ENCODE results near the gene ENGASE. TPM values are rescaled to one million over a fixed set of nuclear protein-coding genes. Genes with fewer than 3 reads are reported as not detected.

ENGASE gene
- total and polyA plus RNA-seq, 9 of the 15 experiments (the other 6 are each of a cell fraction or from before 2014, with no cell fraction given) = 0.06 to 45.5 (median 13.9) TPM

- H3K36me3 ChIP-seq (ENCODE audit: control insufficient read depth, insufficient read depth, low read length) = no peaks in the 10 kb centered on the region
- H3K27me3 ChIP-seq (ENCODE audit: control insufficient read depth in 2 of 2, insufficient read depth in 2 of 2, low read length in 2 of 2) = peaks cover 28 to 69% of the 10 kb centered on the region in 2 experiments
- peaks cover 4% of the 10 kb centered on the region for H3K9me1 ChIP-seq (ENCODE audit: control insufficient read depth, insufficient read depth, low read length)
- peaks cover 0 to 6% of the 10 kb centered on the region in 2 experiments; a peak in 2 of 5 replicates for H3K4me1 ChIP-seq (replicated peaks in 1 of 2; ENCODE audit: control insufficient read depth in 2 of 2, insufficient read depth in 2 of 2, low read length in 2 of 2)
- ChIA-PET POLR2A (no interaction called here), CTCF (ENCODE audit: low intra/inter-chr PET ratio) (no interaction called here)
- no peak for DNase-seq (ENCODE audit: extremely low read depth in 1 of 4, low spot score in 3 of 4)
- in situ Hi-C loops (cut with MboI) (no loop called here), intact Hi-C loops (cut with micrococcal nuclease) (no loop called here)
- H3K79me2 ChIP-seq (ENCODE audit: control insufficient read depth, insufficient read depth, low read length) = no peaks in the 10 kb centered on the region
- no TSS peak for BruUV-seq (replicated peaks)
- WGBS (ENCODE audit: insufficient coverage, low coverage, missing lambda C conversion rate) = 0% methylated on average over 9 of the region's 9 CpGs
- no peak overlapping the region for H3K4me3 ChIP-seq
- TF ChIP-seq TAF15 (IDR thresholded peaks at IDR 0.05; ENCODE audit: low read depth, low read length) = no peak
- TF ChIP-seq ZBTB17 (CRISPR knock-in tag; IDR thresholded peaks at IDR 0.05) = no peak
- TF ChIP-seq, protein P1, sequence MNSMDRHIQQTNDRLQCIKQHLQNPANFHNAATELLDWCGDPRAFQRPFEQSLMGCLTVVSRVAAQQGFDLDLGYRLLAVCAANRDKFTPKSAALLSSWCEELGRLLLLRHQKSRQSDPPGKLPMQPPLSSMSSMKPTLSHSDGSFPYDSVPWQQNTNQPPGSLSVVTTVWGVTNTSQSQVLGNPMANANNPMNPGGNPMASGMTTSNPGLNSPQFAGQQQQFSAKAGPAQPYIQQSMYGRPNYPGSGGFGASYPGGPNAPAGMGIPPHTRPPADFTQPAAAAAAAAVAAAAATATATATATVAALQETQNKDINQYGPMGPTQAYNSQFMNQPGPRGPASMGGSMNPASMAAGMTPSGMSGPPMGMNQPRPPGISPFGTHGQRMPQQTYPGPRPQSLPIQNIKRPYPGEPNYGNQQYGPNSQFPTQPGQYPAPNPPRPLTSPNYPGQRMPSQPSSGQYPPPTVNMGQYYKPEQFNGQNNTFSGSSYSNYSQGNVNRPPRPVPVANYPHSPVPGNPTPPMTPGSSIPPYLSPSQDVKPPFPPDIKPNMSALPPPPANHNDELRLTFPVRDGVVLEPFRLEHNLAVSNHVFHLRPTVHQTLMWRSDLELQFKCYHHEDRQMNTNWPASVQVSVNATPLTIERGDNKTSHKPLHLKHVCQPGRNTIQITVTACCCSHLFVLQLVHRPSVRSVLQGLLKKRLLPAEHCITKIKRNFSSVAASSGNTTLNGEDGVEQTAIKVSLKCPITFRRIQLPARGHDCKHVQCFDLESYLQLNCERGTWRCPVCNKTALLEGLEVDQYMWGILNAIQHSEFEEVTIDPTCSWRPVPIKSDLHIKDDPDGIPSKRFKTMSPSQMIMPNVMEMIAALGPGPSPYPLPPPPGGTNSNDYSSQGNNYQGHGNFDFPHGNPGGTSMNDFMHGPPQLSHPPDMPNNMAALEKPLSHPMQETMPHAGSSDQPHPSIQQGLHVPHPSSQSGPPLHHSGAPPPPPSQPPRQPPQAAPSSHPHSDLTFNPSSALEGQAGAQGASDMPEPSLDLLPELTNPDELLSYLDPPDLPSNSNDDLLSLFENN (IDR thresholded peaks at IDR 0.05; ENCODE audit: low read depth in 2 of 2, low read length in 2 of 2) = no peak
- no peak for TF ChIP-seq ZNF316 (IDR thresholded peaks at IDR 0.05)
- H2AFZ ChIP-seq (ENCODE audit: low read depth, low read length) = no peak overlapping the region
- no peak overlapping the region for H3K27ac ChIP-seq (ENCODE audit: extremely low read depth, low read depth, low read length)
- H3K4me2 ChIP-seq (ENCODE audit: insufficient read depth, low read length) = no peak overlapping the region
- no peak overlapping the region for H3K9ac ChIP-seq (ENCODE audit: insufficient read depth in 1 of 2, low read depth in 2 of 2, low read length in 2 of 2)
- ATAC-seq = no peak
- peaks cover 13% of the 10 kb centered on the region for H4K20me1 ChIP-seq (replicated peaks; ENCODE audit: control insufficient read depth, insufficient read depth, low read length)
- FAIRE-seq = no peak
- H3K9me3 ChIP-seq (replicated peaks; ENCODE audit: control insufficient read depth, insufficient read depth, low read depth, low read length) = no peaks in the 10 kb centered on the region
Measured at GRCh38 chr17:79135011-79135410, 60.4 kb downstream of the ENGASE start.
